ENCODE results near the gene SNAP23.

- no peak for TF ChIP-seq CTCF (IDR thresholded peaks at IDR 0.05)
- TF ChIP-seq EZH2 (IDR thresholded peaks at IDR 0.05; ENCODE audit: borderline replicate concordance, insufficient read depth, low read depth, low read length, poor library complexity, severe bottlenecking): no peak
These were observed 1.8 kb upstream of the SNAP23 start for GRCh38 chr15:42493679-42494078.

Measured in B cell (primary cell).